A549 (cell line): Measurements from ENCODE around the gene ZXDC.

Experiments used
- CEBPB ChIP-seq, 2 experiments: fragments of >200 bp in 1 of 2; sonication (Bioruptor Twin) in 1 of 2; formaldehyde crosslinking in 1 of 2; IDR thresholded peaks; 2 replicates each; pipeline ENCODE4 v1.6.1; 2012 to 2016
- CTCF ChIP-seq: fragments of >200 bp; sonication (Bioruptor Twin); formaldehyde crosslinking; IDR thresholded peaks from 3 replicates; pipeline ENCODE4 v1.5.1; 2016
- ELK1 ChIP-seq: fragments of 150-350 bp; IDR thresholded peaks from 2 replicates; pipeline ENCODE4 v1.6.1; 2014; ENCODE audit warnings: low read depth, mild to moderate bottlenecking, low read length
- ESRRA ChIP-seq: fragments of 150-350 bp; IDR thresholded peaks from 2 replicates; pipeline ENCODE4 v1.6.1; 2014; ENCODE audit warnings: mild to moderate bottlenecking, low read length, borderline replicate concordance
- FOSL2 ChIP-seq, 2 experiments: fragments of 450-650 bp in 1 of 2; fragments of >200 bp in 1 of 2; sonication (Bioruptor Twin) in 1 of 2; formaldehyde crosslinking; IDR thresholded peaks; 2 replicates each; pipeline versions ENCODE4 v1.5.0 to v1.6.1; 2016 to 2020; ENCODE audit warnings: mild to moderate bottlenecking in 1 of 2, moderate library complexity in 1 of 2
- JUN ChIP-seq, 2 experiments: fragments of >200 bp; sonication (Bioruptor Twin); formaldehyde crosslinking; IDR thresholded peaks; 2 replicates in 1 of 2; 3 replicates in 1 of 2; pipeline ENCODE4 v1.6.1; 2016 to 2017
- MAX ChIP-seq: IDR thresholded peaks from 2 replicates; pipeline ENCODE4 v1.6.1; 2012
- NPAS2 ChIP-seq: fragments of 250-450 bp; sonication (Bioruptor Pico); IDR thresholded peaks from 2 replicates; pipeline ENCODE4 v1.8.0; 2022; ENCODE audit warnings: mild to moderate bottlenecking, moderate library complexity, borderline replicate concordance
- POLR2A ChIP-seq: IDR thresholded peaks from 2 replicates; pipeline ENCODE4 v1.6.1; 2012; ENCODE audit warnings: mild to moderate bottlenecking, low read length
- RAD21 ChIP-seq, 2 experiments: fragments of >200 bp in 1 of 2; sonication (Bioruptor Twin) in 1 of 2; formaldehyde crosslinking in 1 of 2; IDR thresholded peaks in 1 of 2; conservative IDR thresholded peaks in 1 of 2; 2 replicates in 1 of 2; 3 replicates in 1 of 2; pipeline ENCODE4 v1.6.1; 2012 to 2018; ENCODE audit warnings: inconsistent platforms in 1 of 2
- REST ChIP-seq: fragments of 200-600 bp; sonication (generic); IDR thresholded peaks from 2 replicates; pipeline ENCODE4 v1.6.1; 2016; ENCODE audit warnings: antibody characterized with exemption, mild to moderate bottlenecking, moderate library complexity
- RFX5 ChIP-seq: fragments of 450-650 bp; IDR thresholded peaks from 2 replicates; pipeline ENCODE4 v1.7.1; 2014; ENCODE audit warnings: antibody characterized with exemption, mild to moderate bottlenecking, moderate library complexity
- ZNF302 ChIP-seq: fragments of 250-450 bp; sonication (Bioruptor Pico); IDR thresholded peaks from 2 replicates; pipeline ENCODE4 v1.9.0; 2021; ENCODE audit warnings: inconsistent platforms, mild to moderate bottlenecking, moderate library complexity

GRCh38 chr3:126438746-126439145, 36.9 kb downstream of the ZXDC start:
- TF ChIP-seq JUN (IDR thresholded peaks at IDR 0.05) (no peak), ELK1 (no peak), POLR2A (no peak), RFX5 (no peak), CTCF (no peak), ZNF302 (CRISPR knock-in tag) (no peak), FOSL2 (IDR thresholded peaks at IDR 0.05) (no peak), FOSL2 (CRISPR knock-in tag; IDR thresholded peaks at IDR 0.05) (no peak), RAD21 (conservative IDR thresholded peaks at IDR 0.05 in 1 of 2, IDR thresholded peaks at IDR 0.05 in 1 of 2) (no peak), ESRRA (no peak), NPAS2 (CRISPR knock-in tag) (no peak), CEBPB (IDR thresholded peaks at IDR 0.05) (no peak), REST (no peak), MAX (no peak)
